Endothelial cell (in vitro differentiated cells): ENCODE data around the gene ZDHHC13. TPM values are rescaled to one million over a fixed set of nuclear protein-coding genes. Genes with fewer than 3 reads are reported as not detected.

Source experiments
- DNase-seq: peaks from one replicate; pipeline ENCODE4 v3.0.0; 2021; ENCODE audit warnings: low spot score
- H3K27ac Mint-ChIP-seq: one replicate; pipeline ENCODE4 v1.8.0; 2021; ENCODE audit warnings: mixed read lengths, inconsistent platforms; ENCODE audit not compliant: unreplicated experiment
- H3K27me3 Mint-ChIP-seq: one replicate; pipeline ENCODE4 v1.8.0; 2021; ENCODE audit warnings: mild to moderate bottlenecking, moderate library complexity, mixed read lengths, inconsistent platforms; ENCODE audit not compliant: unreplicated experiment
- H3K36me3 Mint-ChIP-seq: one replicate; pipeline ENCODE4 v1.8.0; 2021; ENCODE audit warnings: mild to moderate bottlenecking, low read depth, mixed read lengths, inconsistent platforms; ENCODE audit not compliant: unreplicated experiment
- H3K4me1 Mint-ChIP-seq: one replicate; pipeline ENCODE4 v1.8.0; 2021; ENCODE audit warnings: mild to moderate bottlenecking, mixed read lengths, inconsistent platforms; ENCODE audit not compliant: unreplicated experiment
- H3K4me3 Mint-ChIP-seq: one replicate; pipeline ENCODE4 v1.8.0; 2021; ENCODE audit warnings: mild to moderate bottlenecking, mixed read lengths, inconsistent platforms; ENCODE audit not compliant: unreplicated experiment
- H3K9me3 Mint-ChIP-seq: one replicate; pipeline ENCODE4 v1.8.0; 2021; ENCODE audit warnings: mixed read lengths, inconsistent platforms; ENCODE audit not compliant: unreplicated experiment
- CTCF ChIP-seq: fragments of 200-600 bp; sonication (generic); IDR thresholded peaks from one replicate; pipeline ENCODE4 v1.5.0; 2021; ENCODE audit warnings: antibody characterized with exemption; ENCODE audit not compliant: unreplicated experiment
- total RNA-seq: library from RNA; stranded (reverse); fragmentation: NEBNext Ultra II Directional; extraction: Animal tissue kit (Norgen Biotek cat#: 25700); gene quantifications from one replicate; pipeline ENCODE4 v1.2.1, GENCODE V29; 2021; ENCODE audit not compliant: unreplicated experiment

ZDHHC13 gene
- total RNA-seq, 1 donor from 2014 or later = 18.2 TPM

- no peak for TF ChIP-seq CTCF
Observed at GRCh38 chr11:19208959-19209546, 92.1 kb downstream of the ZDHHC13 start.

GRCh38 chr11:19209617-19210370, 92.8 kb downstream of the ZDHHC13 start:
- Mint-ChIP-seq H3K36me3 (no peaks in the 10 kb centered on the region), H3K27ac (no peak overlapping the region), H3K4me1 (no peaks in the 10 kb centered on the region), H3K4me3 (no peak overlapping the region), H3K27me3 (peaks cover 15% of the 10 kb centered on the region), H3K9me3 (no peaks in the 10 kb centered on the region)
- TF ChIP-seq CTCF = no peak
- DNase-seq = no peak

More at GRCh38 chr11:19208959-19209546, 92.1 kb downstream of the ZDHHC13 start:
- Mint-ChIP-seq H3K4me1 (no peaks in the 10 kb centered on the region), H3K4me3 (no peak overlapping the region), H3K27me3 (peaks cover 15% of the 10 kb centered on the region), H3K9me3 (no peaks in the 10 kb centered on the region), H3K27ac (no peak overlapping the region), H3K36me3 (no peaks in the 10 kb centered on the region)
- no peak for DNase-seq

GRCh38 chr11:19216021-19216420, 99.1 kb downstream of the ZDHHC13 start:
- H3K4me3 Mint-ChIP-seq = no peak overlapping the region
- peaks cover 4% of the 10 kb centered on the region for H3K27me3 Mint-ChIP-seq
- H3K9me3 Mint-ChIP-seq = no peaks in the 10 kb centered on the region
- no peak for TF ChIP-seq CTCF
- H3K36me3 Mint-ChIP-seq = no peaks in the 10 kb centered on the region
- H3K4me1 Mint-ChIP-seq = no peaks in the 10 kb centered on the region
- no peak for DNase-seq
- H3K27ac Mint-ChIP-seq = no peak overlapping the region

- no peak for TF ChIP-seq CTCF
- Mint-ChIP-seq H3K4me3 (no peak overlapping the region), H3K4me1 (peaks cover 6% of the 10 kb centered on the region), H3K27ac (no peak overlapping the region), H3K9me3 (no peaks in the 10 kb centered on the region), H3K36me3 (no peaks in the 10 kb centered on the region), H3K27me3 (peaks cover 4% of the 10 kb centered on the region)
- no peak for DNase-seq
Observed at GRCh38 chr11:19216709-19217374, 99.9 kb downstream of the ZDHHC13 start.

- no peaks in the 10 kb centered on the region for H3K9me3 Mint-ChIP-seq
- no peak for TF ChIP-seq CTCF
- H3K27me3 Mint-ChIP-seq = peaks cover 4% of the 10 kb centered on the region
- H3K4me1 Mint-ChIP-seq = peaks cover 6% of the 10 kb centered on the region
- H3K4me3 Mint-ChIP-seq = no peak overlapping the region
- H3K36me3 Mint-ChIP-seq = peaks cover 4% of the 10 kb centered on the region
- no peak for DNase-seq
- no peak overlapping the region for H3K27ac Mint-ChIP-seq
Observed at GRCh38 chr11:19218216-19218615, 101.2 kb downstream of the ZDHHC13 start.
